GM13977 (cell line): ENCODE results near the gene MRPL11.

Source experiments
- DNase-seq: peaks from one replicate; pipeline ENCODE4 v3.0.0; 2012; ENCODE audit warnings: low spot score
- in situ Hi-C: fragments of 300-500 bp; cut with MboI; formaldehyde crosslinking; loops from one replicate; pipeline ENCODE4 v1.12.0; 2022; ENCODE audit warnings: low sequenced_read_pairs, low pct_unique_long_range_greater_than_20kb, mixed read lengths, inconsistent platforms; ENCODE audit not compliant: unreplicated experiment
- TF ChIP-seq, protein P1 (sequence below): IDR thresholded peaks from 2 replicates; pipeline ENCODE4 v1.5.1; 2012; ENCODE audit warnings: mild to moderate bottlenecking, control low read depth; ENCODE audit not compliant: insufficient read depth; ENCODE audit errors: extremely low read depth, missing control alignments

MRPL11 gene

GRCh38 chr11:66420671-66421476 lies 17.8 kb downstream of the MRPL11 start, which contains the start of gene NPAS4:
Gene NPAS4 (plus strand): TSS chr11:66421035. CDS start chr11:66421180, 145 bp downstream.
- no peak for DNase-seq
- in situ Hi-C loops: loop anchor here (25.0 kb wide), 1 partner anchor 266 kb away; the partner anchor contains the start of gene RBM4B
- TF ChIP-seq, protein P1, sequence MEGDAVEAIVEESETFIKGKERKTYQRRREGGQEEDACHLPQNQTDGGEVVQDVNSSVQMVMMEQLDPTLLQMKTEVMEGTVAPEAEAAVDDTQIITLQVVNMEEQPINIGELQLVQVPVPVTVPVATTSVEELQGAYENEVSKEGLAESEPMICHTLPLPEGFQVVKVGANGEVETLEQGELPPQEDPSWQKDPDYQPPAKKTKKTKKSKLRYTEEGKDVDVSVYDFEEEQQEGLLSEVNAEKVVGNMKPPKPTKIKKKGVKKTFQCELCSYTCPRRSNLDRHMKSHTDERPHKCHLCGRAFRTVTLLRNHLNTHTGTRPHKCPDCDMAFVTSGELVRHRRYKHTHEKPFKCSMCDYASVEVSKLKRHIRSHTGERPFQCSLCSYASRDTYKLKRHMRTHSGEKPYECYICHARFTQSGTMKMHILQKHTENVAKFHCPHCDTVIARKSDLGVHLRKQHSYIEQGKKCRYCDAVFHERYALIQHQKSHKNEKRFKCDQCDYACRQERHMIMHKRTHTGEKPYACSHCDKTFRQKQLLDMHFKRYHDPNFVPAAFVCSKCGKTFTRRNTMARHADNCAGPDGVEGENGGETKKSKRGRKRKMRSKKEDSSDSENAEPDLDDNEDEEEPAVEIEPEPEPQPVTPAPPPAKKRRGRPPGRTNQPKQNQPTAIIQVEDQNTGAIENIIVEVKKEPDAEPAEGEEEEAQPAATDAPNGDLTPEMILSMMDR: no peak

DNA sequence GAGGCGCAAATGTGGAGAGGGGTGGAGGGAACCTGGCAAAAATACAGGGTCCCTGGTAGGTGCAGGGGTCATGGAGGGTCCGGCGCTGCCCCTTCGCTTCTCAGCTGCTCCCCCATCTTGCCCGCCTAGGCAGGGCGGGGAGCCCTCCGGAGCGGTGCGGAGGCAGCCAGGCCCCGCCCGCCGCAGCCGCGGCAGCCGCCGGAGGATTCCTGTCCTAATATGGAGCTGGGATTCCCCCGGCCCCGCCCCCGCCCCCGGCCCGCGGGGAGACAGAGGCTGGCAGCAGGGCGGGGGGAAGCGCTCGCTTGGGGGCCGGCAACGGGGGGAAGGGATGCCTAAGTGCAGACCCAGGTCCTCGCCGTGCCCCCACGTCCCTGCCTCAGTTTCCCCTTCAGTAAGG lies 18.8 kb downstream of the MRPL11 start:
- in situ Hi-C loops: loop anchor here (25.0 kb wide), 1 partner anchor 267 kb away; the partner anchor contains the start of gene RBM4B
- TF ChIP-seq, protein P1: no peak
- no peak for DNase-seq

GRCh38 chr11:66418986-66419308 lies 19.7 kb downstream of the MRPL11 start:
- in situ Hi-C loops: loop anchor here (25.0 kb wide), 1 partner anchor 268 kb away; the partner anchor contains the start of gene RBM4B
- TF ChIP-seq, protein P1: no peak
- no peak for DNase-seq

DNA sequence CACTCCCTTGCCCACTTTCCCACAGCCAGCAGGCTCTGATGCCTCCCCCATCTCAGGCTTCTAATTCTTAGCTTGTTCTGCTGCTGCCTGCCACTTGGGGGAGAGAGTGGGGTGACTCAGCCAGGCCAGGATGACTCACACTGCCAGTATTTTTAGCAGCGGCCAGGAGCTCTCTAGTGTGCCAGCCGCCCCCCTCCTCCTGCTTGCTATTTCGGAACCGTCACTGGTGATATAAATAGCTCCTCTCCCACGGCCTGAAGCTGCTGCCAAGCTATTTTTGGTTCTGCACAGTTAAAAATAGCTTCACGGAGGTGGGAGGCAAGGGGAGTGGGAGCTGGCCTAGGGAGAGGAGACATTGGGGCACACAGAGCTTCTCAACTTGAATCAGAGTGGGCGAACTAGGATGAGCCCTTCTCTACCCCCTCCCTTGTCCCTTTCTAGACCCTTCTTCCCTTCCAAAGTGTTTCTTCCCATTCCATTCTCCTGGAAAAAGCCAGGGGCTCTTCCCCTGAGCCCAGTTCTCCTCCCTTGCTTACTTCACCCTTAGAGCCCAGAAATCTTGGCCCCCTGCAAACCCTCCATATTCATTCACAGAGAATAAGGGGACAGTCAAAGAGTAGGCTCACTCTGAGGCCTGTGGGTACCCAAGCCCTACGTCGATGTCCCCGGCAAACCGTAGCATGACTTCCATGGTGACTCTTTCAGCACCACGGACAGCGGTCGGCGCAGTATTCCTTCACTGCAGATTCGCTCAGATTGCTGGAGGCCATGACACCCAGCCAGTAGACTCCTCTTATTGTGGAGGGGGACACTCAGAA lies 20.3 kb downstream of the MRPL11 start:
- in situ Hi-C loops: loop anchor here (25.0 kb wide), 1 partner anchor 269 kb away; the partner anchor contains the start of gene RBM4B
- DNase-seq: peak; percentile 74
- TF ChIP-seq, protein P1: peak; percentile 24

DNA sequence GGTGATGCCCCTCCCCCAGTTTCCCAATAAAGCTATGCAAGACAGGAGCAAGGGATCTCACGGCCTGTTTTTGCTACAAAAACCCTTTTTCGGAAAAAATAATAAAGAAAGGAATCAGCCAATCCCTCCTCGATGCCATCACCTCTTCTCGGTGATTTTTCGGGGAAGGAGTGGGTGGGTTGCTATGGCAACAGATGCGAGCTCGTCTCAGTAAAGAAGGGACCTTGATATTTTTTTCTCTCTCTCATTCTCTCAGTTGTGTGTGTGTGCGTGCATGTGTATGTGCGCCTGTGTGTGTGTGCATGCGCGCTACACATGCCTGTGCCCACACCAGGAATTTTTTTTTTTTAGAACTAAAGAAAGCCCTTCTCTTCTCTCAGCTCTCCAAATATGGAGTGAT lies 21.6 kb downstream of the MRPL11 start:
- in situ Hi-C loops: loop anchor here (25.0 kb wide), 1 partner anchor 270 kb away; the partner anchor contains the start of gene RBM4B
- TF ChIP-seq, protein P1: no peak
- DNase-seq: no peak

GRCh38 chr11:66415423-66415822 lies 23.2 kb downstream of the MRPL11 start:
- TF ChIP-seq, protein P1: no peak
- no peak for DNase-seq
- in situ Hi-C loops: loop anchor here (25.0 kb wide), 1 partner anchor 272 kb away; the partner anchor contains the start of gene RBM4B
